ENCODE measurements around the gene LRRC4C.

Gene LRRC4C

DNA sequence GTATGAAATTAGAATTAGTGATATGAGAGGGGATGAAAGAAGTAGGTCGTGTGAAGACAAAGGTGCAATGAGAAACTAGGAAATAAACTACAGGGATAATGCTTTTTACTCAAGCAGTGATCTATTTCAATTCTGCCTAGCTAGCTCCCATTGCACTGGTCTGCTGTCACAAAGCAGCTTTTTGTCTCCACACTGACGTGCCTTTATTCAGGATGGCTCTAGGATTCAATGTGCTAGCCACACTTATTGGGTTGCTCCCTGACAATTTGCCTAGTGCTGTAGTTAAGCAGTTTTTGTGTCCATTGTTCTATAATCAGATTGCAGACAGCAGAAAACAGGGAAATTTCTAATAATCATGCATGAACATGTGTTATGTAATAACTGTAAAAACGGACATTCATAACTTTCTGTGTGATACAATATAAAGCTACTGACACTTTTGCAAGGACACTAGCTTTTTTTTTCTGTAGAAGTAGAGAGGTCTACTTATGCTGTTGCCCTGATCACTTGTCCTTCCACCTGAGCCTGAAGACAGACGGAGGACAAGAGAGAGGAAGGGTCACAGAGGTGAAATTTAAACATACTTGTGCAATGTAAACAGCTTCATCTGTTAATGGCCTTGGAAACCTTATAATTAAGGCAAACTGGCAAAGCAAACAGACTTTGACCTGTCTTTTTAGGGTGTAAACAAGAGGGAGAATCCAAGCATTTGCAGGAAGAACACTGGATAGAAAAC is 269.6 kb downstream of the LRRC4C start:
- no peaks in the 10 kb centered on the region for H4K20me1 ChIP-seq (ENCODE audit: insufficient read depth, low read length)
- H3K9ac ChIP-seq (ENCODE audit: low read length), result no peak overlapping the region
- no peaks in the 10 kb centered on the region for H3K79me2 ChIP-seq (ENCODE audit: insufficient read depth, low read length)
- no peak overlapping the region for H3K4me3 ChIP-seq (ENCODE audit: low read depth, low read length, poor library complexity, severe bottlenecking)
- no peaks in the 10 kb centered on the region for H3K27me3 ChIP-seq (ENCODE audit: insufficient read depth, low read length)
- H3K9me2 ChIP-seq (ENCODE audit: low read depth, low read length), result no peaks in the 10 kb centered on the region
- no peak overlapping the region for H3K4me2 ChIP-seq (ENCODE audit: low read length)
- no peaks in the 10 kb centered on the region for H3K9me3 ChIP-seq (ENCODE audit: low read length)
- no peaks in the 10 kb centered on the region for H3K4me1 ChIP-seq (ENCODE audit: insufficient read depth, low read length, severe bottlenecking)
- no peak overlapping the region for H3K27ac ChIP-seq (ENCODE audit: low read depth, low read length, poor library complexity, severe bottlenecking)
- H3K36me3 ChIP-seq (ENCODE audit: insufficient read depth, low read length), result no peaks in the 10 kb centered on the region
- H2AFZ ChIP-seq (ENCODE audit: low read length), result no peak overlapping the region
- TF ChIP-seq CTCF (IDR thresholded peaks at IDR 0.05; ENCODE audit: low read length) (no peak), EZH2 (IDR thresholded peaks at IDR 0.05; ENCODE audit: borderline replicate concordance, low read length) (no peak)
- H3F3A ChIP-seq (ENCODE audit: insufficient read depth, low read length), result no peaks in the 10 kb centered on the region

GRCh38 chr11:41177791-41178190 is 281.7 kb downstream of the LRRC4C start:
- H3F3A ChIP-seq (ENCODE audit: insufficient read depth, low read length), result no peaks in the 10 kb centered on the region
- TF ChIP-seq EZH2 (IDR thresholded peaks at IDR 0.05; ENCODE audit: borderline replicate concordance, low read length), result no peak
- TF ChIP-seq CTCF (IDR thresholded peaks at IDR 0.05; ENCODE audit: low read length), result no peak
- H3K4me3 ChIP-seq (ENCODE audit: low read depth, low read length, poor library complexity, severe bottlenecking), result no peak overlapping the region
- no peaks in the 10 kb centered on the region for H3K9me2 ChIP-seq (ENCODE audit: low read depth, low read length)
- no peak overlapping the region for H3K27ac ChIP-seq (ENCODE audit: low read depth, low read length, poor library complexity, severe bottlenecking)
- no peaks in the 10 kb centered on the region for H3K36me3 ChIP-seq (ENCODE audit: insufficient read depth, low read length)
- no peaks in the 10 kb centered on the region for H3K9me3 ChIP-seq (ENCODE audit: low read length)
- H4K20me1 ChIP-seq (ENCODE audit: insufficient read depth, low read length), result no peaks in the 10 kb centered on the region
- no peaks in the 10 kb centered on the region for H3K4me1 ChIP-seq (ENCODE audit: insufficient read depth, low read length, severe bottlenecking)
- no peak overlapping the region for H2AFZ ChIP-seq (ENCODE audit: low read length)
- no peaks in the 10 kb centered on the region for H3K79me2 ChIP-seq (ENCODE audit: insufficient read depth, low read length)
- no peak overlapping the region for H3K4me2 ChIP-seq (ENCODE audit: low read length)
- H3K27me3 ChIP-seq (ENCODE audit: insufficient read depth, low read length), result no peaks in the 10 kb centered on the region
- H3K9ac ChIP-seq (ENCODE audit: low read length), result no peak overlapping the region

GRCh38 chr11:41175304-41175972 is 284.0 kb downstream of the LRRC4C start:
- Histone ChIP-seq H3K4me1 (ENCODE audit: insufficient read depth, low read length, severe bottlenecking) (no peaks in the 10 kb centered on the region), H3K9me3 (ENCODE audit: low read length) (no peaks in the 10 kb centered on the region), H4K20me1 (ENCODE audit: insufficient read depth, low read length) (no peaks in the 10 kb centered on the region), H3K36me3 (ENCODE audit: insufficient read depth, low read length) (no peaks in the 10 kb centered on the region), H3K27me3 (ENCODE audit: insufficient read depth, low read length) (no peaks in the 10 kb centered on the region), H3K9ac (ENCODE audit: low read length) (no peak overlapping the region), H3K4me2 (ENCODE audit: low read length) (no peak overlapping the region), H2AFZ (ENCODE audit: low read length) (no peak overlapping the region), H3K79me2 (ENCODE audit: insufficient read depth, low read length) (no peaks in the 10 kb centered on the region), H3K9me2 (ENCODE audit: low read depth, low read length) (no peaks in the 10 kb centered on the region), H3F3A (ENCODE audit: insufficient read depth, low read length) (no peaks in the 10 kb centered on the region), H3K4me3 (ENCODE audit: low read depth, low read length, poor library complexity, severe bottlenecking) (no peak overlapping the region), H3K27ac (ENCODE audit: low read depth, low read length, poor library complexity, severe bottlenecking) (no peak overlapping the region)
- TF ChIP-seq EZH2 (IDR thresholded peaks at IDR 0.05; ENCODE audit: borderline replicate concordance, low read length) (no peak), CTCF (IDR thresholded peaks at IDR 0.05; ENCODE audit: low read length) (no peak)

All from OCI-LY1 (cell line).